ENCODE results near the gene DNAH12. TPM values are rescaled to one million over a fixed set of nuclear protein-coding genes. Genes with fewer than 3 reads are reported as not detected.

The DNAH12 gene
- total and polyA plus RNA-seq, 2 experiments from 2014 or later: not detected

DNA sequence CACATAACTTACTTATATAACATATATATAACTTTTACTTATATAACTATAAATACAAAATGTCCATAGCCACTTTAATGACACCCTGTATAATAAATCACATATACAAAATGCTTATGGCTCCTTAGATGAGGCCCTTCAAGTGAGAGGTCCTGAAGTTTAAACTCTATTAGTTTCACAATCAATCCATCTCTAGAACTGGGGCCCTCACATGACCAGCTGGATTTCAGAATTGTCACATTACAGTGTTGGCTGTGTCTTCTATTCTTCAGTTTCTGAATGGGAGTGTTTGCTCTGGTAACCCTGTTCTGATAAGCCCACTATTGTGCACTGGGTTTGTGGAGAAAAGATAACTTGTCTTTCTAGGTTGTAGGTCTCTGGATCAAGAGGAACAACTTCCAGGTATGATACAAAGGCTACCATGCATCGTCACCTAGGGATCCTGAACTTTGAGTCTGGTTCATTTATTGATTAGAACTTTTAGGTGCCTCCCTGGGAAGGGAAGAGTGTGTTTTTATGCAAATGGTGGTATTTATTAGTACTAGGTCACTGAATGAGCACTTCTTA is 107.9 kb downstream of the DNAH12 start (continued):
- TF ChIP-seq, protein P1, sequence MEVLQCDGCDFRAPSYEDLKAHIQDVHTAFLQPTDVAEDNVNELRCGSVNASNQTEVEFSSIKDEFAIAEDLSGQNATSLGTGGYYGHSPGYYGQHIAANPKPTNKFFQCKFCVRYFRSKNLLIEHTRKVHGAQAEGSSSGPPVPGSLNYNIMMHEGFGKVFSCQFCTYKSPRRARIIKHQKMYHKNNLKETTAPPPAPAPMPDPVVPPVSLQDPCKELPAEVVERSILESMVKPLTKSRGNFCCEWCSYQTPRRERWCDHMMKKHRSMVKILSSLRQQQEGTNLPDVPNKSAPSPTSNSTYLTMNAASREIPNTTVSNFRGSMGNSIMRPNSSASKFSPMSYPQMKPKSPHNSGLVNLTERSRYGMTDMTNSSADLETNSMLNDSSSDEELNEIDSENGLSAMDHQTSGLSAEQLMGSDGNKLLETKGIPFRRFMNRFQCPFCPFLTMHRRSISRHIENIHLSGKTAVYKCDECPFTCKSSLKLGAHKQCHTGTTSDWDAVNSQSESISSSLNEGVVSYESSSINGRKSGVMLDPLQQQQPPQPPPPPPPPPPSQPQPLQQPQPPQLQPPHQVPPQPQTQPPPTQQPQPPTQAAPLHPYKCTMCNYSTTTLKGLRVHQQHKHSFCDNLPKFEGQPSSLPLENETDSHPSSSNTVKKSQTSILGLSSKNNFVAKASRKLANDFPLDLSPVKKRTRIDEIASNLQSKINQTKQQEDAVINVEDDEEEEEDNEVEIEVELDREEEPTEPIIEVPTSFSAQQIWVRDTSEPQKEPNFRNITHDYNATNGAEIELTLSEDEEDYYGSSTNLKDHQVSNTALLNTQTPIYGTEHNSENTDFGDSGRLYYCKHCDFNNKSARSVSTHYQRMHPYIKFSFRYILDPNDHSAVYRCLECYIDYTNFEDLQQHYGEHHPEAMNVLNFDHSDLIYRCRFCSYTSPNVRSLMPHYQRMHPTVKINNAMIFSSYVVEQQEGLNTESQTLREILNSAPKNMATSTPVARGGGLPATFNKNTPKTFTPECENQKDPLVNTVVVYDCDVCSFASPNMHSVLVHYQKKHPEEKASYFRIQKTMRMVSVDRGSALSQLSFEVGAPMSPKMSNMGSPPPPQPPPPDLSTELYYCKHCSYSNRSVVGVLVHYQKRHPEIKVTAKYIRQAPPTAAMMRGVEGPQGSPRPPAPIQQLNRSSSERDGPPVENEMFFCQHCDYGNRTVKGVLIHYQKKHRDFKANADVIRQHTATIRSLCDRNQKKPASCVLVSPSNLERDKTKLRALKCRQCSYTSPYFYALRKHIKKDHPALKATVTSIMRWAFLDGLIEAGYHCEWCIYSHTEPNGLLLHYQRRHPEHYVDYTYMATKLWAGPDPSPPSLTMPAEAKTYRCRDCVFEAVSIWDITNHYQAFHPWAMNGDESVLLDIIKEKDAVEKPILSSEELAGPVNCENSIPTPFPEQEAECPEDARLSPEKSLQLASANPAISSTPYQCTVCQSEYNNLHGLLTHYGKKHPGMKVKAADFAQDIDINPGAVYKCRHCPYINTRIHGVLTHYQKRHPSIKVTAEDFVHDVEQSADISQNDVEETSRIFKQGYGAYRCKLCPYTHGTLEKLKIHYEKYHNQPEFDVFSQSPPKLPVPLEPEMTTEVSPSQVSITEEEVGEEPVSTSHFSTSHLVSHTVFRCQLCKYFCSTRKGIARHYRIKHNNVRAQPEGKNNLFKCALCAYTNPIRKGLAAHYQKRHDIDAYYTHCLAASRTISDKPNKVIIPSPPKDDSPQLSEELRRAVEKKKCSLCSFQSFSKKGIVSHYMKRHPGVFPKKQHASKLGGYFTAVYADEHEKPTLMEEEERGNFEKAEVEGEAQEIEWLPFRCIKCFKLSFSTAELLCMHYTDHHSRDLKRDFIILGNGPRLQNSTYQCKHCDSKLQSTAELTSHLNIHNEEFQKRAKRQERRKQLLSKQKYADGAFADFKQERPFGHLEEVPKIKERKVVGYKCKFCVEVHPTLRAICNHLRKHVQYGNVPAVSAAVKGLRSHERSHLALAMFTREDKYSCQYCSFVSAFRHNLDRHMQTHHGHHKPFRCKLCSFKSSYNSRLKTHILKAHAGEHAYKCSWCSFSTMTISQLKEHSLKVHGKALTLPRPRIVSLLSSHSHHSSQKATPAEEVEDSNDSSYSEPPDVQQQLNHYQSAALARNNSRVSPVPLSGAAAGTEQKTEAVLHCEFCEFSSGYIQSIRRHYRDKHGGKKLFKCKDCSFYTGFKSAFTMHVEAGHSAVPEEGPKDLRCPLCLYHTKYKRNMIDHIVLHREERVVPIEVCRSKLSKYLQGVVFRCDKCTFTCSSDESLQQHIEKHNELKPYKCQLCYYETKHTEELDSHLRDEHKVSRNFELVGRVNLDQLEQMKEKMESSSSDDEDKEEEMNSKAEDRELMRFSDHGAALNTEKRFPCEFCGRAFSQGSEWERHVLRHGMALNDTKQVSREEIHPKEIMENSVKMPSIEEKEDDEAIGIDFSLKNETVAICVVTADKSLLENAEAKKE (CRISPR knock-in tag; IDR thresholded peaks at IDR 0.05): no peak
- no peak for TF ChIP-seq ZNF114 (CRISPR knock-in tag; IDR thresholded peaks at IDR 0.05)
- TF ChIP-seq, protein P2, sequence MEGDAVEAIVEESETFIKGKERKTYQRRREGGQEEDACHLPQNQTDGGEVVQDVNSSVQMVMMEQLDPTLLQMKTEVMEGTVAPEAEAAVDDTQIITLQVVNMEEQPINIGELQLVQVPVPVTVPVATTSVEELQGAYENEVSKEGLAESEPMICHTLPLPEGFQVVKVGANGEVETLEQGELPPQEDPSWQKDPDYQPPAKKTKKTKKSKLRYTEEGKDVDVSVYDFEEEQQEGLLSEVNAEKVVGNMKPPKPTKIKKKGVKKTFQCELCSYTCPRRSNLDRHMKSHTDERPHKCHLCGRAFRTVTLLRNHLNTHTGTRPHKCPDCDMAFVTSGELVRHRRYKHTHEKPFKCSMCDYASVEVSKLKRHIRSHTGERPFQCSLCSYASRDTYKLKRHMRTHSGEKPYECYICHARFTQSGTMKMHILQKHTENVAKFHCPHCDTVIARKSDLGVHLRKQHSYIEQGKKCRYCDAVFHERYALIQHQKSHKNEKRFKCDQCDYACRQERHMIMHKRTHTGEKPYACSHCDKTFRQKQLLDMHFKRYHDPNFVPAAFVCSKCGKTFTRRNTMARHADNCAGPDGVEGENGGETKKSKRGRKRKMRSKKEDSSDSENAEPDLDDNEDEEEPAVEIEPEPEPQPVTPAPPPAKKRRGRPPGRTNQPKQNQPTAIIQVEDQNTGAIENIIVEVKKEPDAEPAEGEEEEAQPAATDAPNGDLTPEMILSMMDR (conservative IDR thresholded peaks at IDR 0.05; ENCODE audit: low read depth in 2 of 2): no peak

DNA sequence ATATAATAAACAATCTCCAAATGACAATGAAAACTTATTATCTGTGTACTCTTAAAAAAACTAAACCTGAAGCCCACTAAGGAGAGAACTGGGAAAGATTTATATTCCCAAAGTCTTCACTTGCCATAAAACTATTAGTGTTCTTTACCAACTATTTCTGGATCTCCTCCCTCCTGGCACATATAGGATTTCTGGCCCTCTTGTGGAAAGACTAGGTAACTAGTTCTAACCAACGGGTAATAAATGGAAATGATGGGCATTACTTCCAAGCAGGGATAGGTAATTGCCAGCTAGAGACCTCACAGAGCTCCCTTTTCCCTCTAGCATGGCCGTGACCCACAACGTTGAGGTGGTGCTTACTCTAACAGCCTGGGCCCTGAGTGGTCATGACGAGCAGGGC is 110.1 kb downstream of the DNAH12 start:
- Mint-ChIP-seq H3K27ac (no peak overlapping the region), H3K9me3 (no peaks in the 10 kb centered on the region), H3K36me3 (ENCODE audit: low read depth) (no peaks in the 10 kb centered on the region), H3K4me1 (no peaks in the 10 kb centered on the region), H3K4me3 (no peak overlapping the region), H3K27me3 (ENCODE audit: insufficient read depth, low read depth, poor library complexity) (peaks cover 2% of the 10 kb centered on the region)
- Histone ChIP-seq H3F3A (replicated peaks; ENCODE audit: low read depth) (no peaks in the 10 kb centered on the region), H3K27ac (ENCODE audit: low read depth) (no peak overlapping the region), H3K4me3 (no peak overlapping the region), H2AFZ (no peak overlapping the region), H3K79me2 (replicated peaks; ENCODE audit: insufficient read depth) (no peaks in the 10 kb centered on the region), H3K4me2 (no peak overlapping the region), H3K4me1 (ENCODE audit: insufficient read depth) (no peaks in the 10 kb centered on the region), H3K9me2 (ENCODE audit: insufficient read depth) (no peaks in the 10 kb centered on the region), H4K20me1 (replicated peaks; ENCODE audit: insufficient read depth) (no peaks in the 10 kb centered on the region), H3K36me3 (ENCODE audit: insufficient read depth) (no peaks in the 10 kb centered on the region), H3K27me3 (ENCODE audit: insufficient read depth) (no peaks in the 10 kb centered on the region)
- ATAC-seq (peak; percentile 88), DNase-seq (ENCODE audit: low spot score) (peak; percentile 79)
- TF ChIP-seq JUNB (IDR thresholded peaks at IDR 0.05; ENCODE audit: unreplicated experiment): no peak
- TF ChIP-seq, protein P2 (conservative IDR thresholded peaks at IDR 0.05; ENCODE audit: low read depth in 2 of 2): peak; percentile 59 to 64
- TF ChIP-seq, protein P1 (CRISPR knock-in tag; IDR thresholded peaks at IDR 0.05): no peak

Data from GM23338 (cell line).